Fibroblast of pulmonary artery (primary cell): ENCODE measurements around the gene TARDBP.
"Not testable (repeated sequence)": the region's sequence is repeated elsewhere in the genome, so short reads cannot be mapped to it uniquely, and the experiment has no call there.

Experiments used
- DNase-seq: peaks from one replicate; pipeline ENCODE4 v3.0.0-alpha.2; 2010; ENCODE audit warnings: low read depth
- H3K4me3 ChIP-seq: replicated peaks from 2 replicates; pipeline ENCODE4 v1.5.1; 2011; ENCODE audit warnings: low read depth, mild to moderate bottlenecking, control low read depth, low read length, moderate library complexity
- TF ChIP-seq, protein P1 (sequence below): IDR thresholded peaks from 2 replicates; pipeline ENCODE4 v1.5.1; 2011; ENCODE audit warnings: mild to moderate bottlenecking, control low read depth, low read length, inconsistent platforms; ENCODE audit errors: missing control alignments

The TARDBP gene

GRCh38 chr1:11068600-11069473, 56.4 kb downstream of the TARDBP start:
- no peak for DNase-seq
- H3K4me3 ChIP-seq = no peak overlapping the region
- TF ChIP-seq, protein P1, sequence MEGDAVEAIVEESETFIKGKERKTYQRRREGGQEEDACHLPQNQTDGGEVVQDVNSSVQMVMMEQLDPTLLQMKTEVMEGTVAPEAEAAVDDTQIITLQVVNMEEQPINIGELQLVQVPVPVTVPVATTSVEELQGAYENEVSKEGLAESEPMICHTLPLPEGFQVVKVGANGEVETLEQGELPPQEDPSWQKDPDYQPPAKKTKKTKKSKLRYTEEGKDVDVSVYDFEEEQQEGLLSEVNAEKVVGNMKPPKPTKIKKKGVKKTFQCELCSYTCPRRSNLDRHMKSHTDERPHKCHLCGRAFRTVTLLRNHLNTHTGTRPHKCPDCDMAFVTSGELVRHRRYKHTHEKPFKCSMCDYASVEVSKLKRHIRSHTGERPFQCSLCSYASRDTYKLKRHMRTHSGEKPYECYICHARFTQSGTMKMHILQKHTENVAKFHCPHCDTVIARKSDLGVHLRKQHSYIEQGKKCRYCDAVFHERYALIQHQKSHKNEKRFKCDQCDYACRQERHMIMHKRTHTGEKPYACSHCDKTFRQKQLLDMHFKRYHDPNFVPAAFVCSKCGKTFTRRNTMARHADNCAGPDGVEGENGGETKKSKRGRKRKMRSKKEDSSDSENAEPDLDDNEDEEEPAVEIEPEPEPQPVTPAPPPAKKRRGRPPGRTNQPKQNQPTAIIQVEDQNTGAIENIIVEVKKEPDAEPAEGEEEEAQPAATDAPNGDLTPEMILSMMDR = no peak

- TF ChIP-seq, protein P1 = no peak
- H3K4me3 ChIP-seq = no peak overlapping the region
- no peak for DNase-seq
These were observed 58.4 kb downstream of the TARDBP start for GRCh38 chr1:11070876-11071275.

DNA sequence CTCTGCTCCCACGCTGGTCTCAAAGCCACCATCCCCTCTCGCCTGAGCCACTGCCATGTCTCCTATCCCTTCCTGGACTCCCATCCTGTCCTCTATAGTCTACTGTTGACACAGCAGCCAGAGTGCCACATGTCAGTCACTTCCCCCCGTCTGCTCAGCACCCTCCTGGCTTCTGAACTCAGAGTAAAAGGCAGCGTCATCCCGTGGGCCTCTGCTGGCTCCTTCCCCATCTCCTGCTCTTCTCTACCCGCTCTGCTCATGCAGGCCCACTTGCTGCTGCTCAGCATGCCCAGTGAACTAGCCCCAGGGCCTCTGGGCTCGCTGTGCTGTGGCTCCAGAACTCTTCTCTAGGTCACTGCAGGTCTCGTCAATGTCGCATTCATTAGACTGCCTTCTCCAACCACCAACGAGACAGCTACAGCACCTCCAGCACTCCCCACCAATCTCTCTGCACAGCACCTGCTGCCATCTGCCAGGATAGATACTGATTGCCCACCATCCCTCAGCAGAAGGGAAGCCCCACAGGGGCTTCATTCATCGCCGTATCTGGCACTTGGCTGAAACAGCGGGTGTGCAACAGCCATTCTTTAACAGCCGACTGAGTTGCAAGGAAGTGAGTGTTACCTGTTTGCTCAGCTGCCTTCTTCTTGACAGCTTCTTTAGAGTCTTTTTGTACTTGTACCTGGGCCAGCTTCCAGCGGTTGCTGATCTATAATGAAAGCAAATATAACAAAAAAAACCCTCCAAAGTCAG, 59.2 kb downstream of the TARDBP start:
- TF ChIP-seq, protein P1 = no peak
- DNase-seq = no peak
- no peak overlapping the region for H3K4me3 ChIP-seq

- no peak overlapping the region for H3K4me3 ChIP-seq
- TF ChIP-seq, protein P1 = no peak
- no peak for DNase-seq
These were observed 59.9 kb downstream of the TARDBP start for GRCh38 chr1:11072216-11072917.

- not testable (repeated sequence) for H3K4me3 ChIP-seq, DNase-seq
These were observed 60.9 kb downstream of the TARDBP start for GRCh38 chr1:11073398-11073797.
